KBM-7 (cell line): ENCODE measurements around the gene RNF144B.
"Not testable (repeated sequence)": the region's sequence is repeated elsewhere in the genome, so short reads cannot be mapped to it uniquely, and the experiment has no call there.

Experiments
- DNase-seq: peaks from one replicate; pipeline ENCODE4 v3.0.0-alpha.2; 2015
- in situ Hi-C: fragments of 300-500 bp; cut with MboI; formaldehyde crosslinking; loops from 2 replicates; pipeline ENCODE4 v1.14.3; 2020; ENCODE audit warnings: low sequenced_read_pairs, low pct_unique_long_range_greater_than_20kb, mixed read lengths

The RNF144B gene

GRCh38 chr6:18429655-18430297 is 42.6 kb downstream of the RNF144B start:
- DNase-seq, result no peak
- in situ Hi-C loops, result no loop called here

- in situ Hi-C loops, result no loop called here
- DNase-seq, result no peak
Observed at GRCh38 chr6:18431581-18431980, 44.4 kb downstream of the RNF144B start.

- no peak for DNase-seq
- in situ Hi-C loops, result no loop called here
Observed at GRCh38 chr6:18432180-18432579, 45.0 kb downstream of the RNF144B start.

- in situ Hi-C loops, result no loop called here
Observed at GRCh38 chr6:18432619-18433018, 45.5 kb downstream of the RNF144B start.

GRCh38 chr6:18433059-18433458 is 45.9 kb downstream of the RNF144B start:
- in situ Hi-C loops, result no loop called here
- no peak for DNase-seq

More at GRCh38 chr6:18432619-18433018, 45.5 kb downstream of the RNF144B start:
- DNase-seq, result no peak

- no peak for DNase-seq
- in situ Hi-C loops, result no loop called here
Observed at GRCh38 chr6:18436341-18436740, 49.2 kb downstream of the RNF144B start.

- in situ Hi-C loops, result no loop called here
- no peak for DNase-seq
Observed at GRCh38 chr6:18439581-18439980, 52.4 kb downstream of the RNF144B start.

GRCh38 chr6:18441251-18441979 is 54.3 kb downstream of the RNF144B start:
- no peak for DNase-seq
- in situ Hi-C loops, result no loop called here

- in situ Hi-C loops, result no loop called here
- DNase-seq, result no peak
Observed at GRCh38 chr6:18444111-18444510, 57.0 kb downstream of the RNF144B start.

- DNase-seq, result no peak
Observed at GRCh38 chr6:18445228-18445627, 58.1 kb downstream of the RNF144B start.

GRCh38 chr6:18446771-18447170 is 59.6 kb downstream of the RNF144B start:
- DNase-seq, result no peak
- in situ Hi-C loops, result no loop called here

More at GRCh38 chr6:18445228-18445627, 58.1 kb downstream of the RNF144B start:
- in situ Hi-C loops, result no loop called here

GRCh38 chr6:18447552-18447951 is 60.4 kb downstream of the RNF144B start:
- in situ Hi-C loops, result no loop called here
- no peak for DNase-seq

- no peak for DNase-seq
- in situ Hi-C loops, result no loop called here
Observed at GRCh38 chr6:18451756-18452155, 64.6 kb downstream of the RNF144B start.

- in situ Hi-C loops, result no loop called here
- no peak for DNase-seq
Observed at GRCh38 chr6:18454446-18454845, 67.3 kb downstream of the RNF144B start.

- in situ Hi-C loops, result no loop called here
- no peak for DNase-seq
Observed at GRCh38 chr6:18457065-18457737, 70.1 kb downstream of the RNF144B start.

- DNase-seq, in situ Hi-C loops: not testable (repeated sequence)
Observed at GRCh38 chr6:18458086-18458485, 70.9 kb downstream of the RNF144B start.

- in situ Hi-C loops, result no loop called here
- DNase-seq, result no peak
Observed at GRCh38 chr6:18463429-18463828, 76.3 kb downstream of the RNF144B start.

GRCh38 chr6:18464176-18464575 is 77.0 kb downstream of the RNF144B start:
- DNase-seq, result no peak
- in situ Hi-C loops, result no loop called here

- in situ Hi-C loops, result no loop called here
- DNase-seq, result no peak
Observed at GRCh38 chr6:18465410-18466154, 78.4 kb downstream of the RNF144B start.
